Activated T-cell treated with anti-CD3 and anti-CD28 coated beads for 1 hour (primary cell): ENCODE data around the gene DAB2.
"Not testable (repeated sequence)": the region's sequence is repeated elsewhere in the genome, so short reads cannot be mapped to it uniquely, and the experiment has no call there.

Source experiments
- DNase-seq: peaks from one replicate; pipeline ENCODE4 v3.0.0-alpha.2; 2020; ENCODE audit warnings: low read depth

Gene DAB2

DNA sequence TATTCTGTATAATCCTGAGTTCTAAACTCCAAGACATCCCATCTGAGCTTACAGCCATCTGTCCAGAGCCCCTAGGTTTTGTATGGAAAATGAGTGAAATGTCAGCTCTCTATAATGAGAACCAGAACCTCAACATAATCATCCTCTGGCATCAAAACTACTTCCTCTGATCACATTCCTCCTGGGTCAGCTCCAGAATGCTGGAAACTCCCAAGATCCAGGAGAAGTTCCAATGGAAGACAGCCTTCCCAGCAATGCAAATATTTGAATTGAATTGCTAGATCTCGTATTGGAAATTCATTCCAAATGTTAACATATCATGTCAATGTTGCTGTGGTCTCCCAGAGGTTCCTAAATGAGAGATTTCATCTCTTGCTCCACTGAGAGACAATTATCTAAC is 84.3 kb downstream of the DAB2 start:
- DNase-seq = no peak

DNA sequence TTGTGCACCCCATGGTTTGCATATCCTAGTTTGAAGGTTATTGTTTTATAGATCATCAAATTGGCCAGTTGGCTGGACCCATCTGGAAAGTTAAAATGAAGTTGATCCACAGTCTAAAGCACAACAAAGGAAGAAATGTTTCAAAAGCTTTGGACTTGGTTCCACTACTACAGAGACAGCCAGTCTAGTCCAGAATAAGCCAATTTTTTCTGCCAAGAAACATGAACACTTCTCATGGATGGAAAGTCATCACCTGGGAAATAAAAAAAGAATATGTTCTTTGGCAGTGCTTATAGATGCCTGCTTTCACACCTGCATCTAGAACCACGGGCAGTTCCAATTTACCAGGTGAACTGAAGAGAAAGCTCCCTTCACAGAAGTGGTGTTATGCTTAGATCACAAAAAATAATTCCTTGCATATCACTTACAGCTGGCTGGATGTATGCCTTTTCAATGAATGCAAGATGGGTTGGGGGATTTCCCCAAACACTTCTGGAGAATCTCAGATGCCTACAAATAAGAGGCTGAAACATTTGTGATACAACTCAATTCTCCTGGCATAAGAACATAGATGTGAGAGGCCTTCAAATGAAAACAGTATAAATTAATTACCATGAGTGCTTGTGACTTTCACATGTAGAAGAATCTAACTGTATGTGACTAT is 87.4 kb downstream of the DAB2 start:
- DNase-seq = no peak

DNA sequence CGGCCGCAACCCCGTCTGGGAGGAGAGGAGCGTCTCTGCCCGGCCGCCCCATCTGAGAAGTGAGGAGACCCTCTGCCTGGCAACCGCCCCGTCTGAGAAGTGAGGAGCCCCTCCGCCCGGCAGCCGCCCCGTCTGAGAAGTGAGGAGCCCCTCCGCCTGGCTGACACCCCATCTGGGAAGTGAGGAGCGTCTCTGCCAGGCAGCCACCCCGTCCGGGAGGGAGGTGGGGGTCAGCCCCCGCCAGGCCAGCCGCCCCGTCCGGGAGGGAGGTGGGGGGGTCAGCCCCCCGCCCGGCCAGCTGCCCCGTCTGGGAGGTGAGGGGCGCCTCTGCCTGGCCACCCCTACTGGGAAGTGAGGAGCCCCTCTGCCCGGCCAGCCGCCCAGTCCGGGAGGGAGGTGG is 90.5 kb downstream of the DAB2 start:
- not testable (repeated sequence) for DNase-seq

DNA sequence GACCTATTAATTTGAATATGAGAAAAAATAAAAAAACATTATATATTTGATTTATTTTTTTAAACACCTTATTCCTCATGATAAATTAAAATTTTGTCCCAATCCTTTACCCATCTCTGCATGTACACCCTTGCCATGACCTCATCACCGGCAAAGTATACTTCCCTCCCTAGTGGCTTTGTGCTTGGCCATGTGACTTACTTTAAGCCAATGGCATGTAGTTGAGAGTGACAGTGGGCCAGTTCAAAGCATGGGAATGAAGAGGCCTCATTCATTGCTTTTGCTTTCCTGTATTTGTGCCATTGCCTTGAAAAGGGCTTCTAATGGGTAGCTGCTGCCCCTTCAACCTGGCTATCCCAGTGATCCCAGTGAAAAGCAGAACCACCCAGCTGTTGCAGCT is 91.7 kb downstream of the DAB2 start:
- no peak for DNase-seq

DNA sequence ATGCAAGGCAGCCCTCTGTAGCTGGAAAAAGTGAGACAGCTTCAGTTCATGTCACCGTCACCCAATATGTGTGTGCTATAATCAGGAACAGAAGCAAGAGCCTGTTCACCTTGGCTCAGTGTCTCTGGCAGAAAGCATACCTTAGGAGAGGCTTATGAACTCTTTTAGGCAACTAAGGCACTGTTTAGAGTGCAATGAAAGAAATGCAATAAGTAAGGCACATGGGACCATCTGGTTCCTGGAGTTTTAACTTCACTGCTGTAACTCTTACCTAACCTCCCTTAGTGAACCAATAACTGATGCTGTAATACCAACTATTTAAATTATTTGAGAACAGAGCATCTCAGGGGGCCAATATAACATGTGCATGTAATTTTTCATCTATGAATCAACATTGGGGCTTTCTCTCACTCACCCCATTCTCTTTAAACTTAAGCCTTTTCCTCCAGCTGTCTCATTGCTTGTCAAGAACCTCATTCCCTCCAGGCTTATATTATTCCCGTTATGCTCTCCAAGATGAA is 92.9 kb downstream of the DAB2 start:
- DNase-seq = no peak

DNA sequence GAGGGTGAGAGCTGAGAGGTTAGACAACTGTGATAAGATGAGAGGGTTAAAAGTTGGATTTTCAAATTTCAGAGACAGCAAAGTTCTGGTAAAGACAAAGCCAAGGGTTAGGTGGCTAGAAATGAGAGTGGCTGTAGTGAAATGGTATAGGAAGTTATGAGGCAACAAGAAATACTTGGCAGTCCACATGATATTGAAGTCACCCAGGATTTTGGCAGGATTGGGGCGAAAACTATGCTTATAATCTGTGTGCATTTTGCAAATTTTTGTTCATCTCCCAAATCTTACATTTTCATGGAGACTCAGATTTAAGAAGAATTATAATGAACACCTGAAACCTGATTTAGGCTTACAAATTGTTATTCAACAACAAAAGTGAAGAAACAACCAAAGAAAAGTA is 96.0 kb downstream of the DAB2 start:
- DNase-seq = no peak

DNA sequence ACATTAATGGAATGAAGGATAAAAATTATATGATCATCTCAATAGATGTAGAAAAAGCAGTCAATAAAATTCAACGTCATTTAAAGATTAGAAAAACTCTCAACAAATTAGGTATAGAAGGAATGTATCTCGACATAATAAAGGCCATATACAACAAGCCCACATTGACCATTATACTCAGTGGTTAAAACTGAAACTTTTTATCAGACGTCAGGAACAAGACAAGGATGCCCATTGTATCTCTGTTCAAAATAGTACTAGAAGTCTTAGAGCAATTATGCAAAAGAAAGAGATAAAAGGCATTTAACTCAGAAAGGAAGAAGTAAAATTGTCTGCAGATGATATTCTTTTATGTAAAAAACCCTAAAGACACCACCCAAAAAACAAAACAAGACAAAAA is 101.2 kb downstream of the DAB2 start:
- no peak for DNase-seq
